Skin epidermis (tissue), 12 donors: ENCODE data around the gene ST3GAL4.

Experiments
- H3K27ac ChIP-seq, 21 experiments: fragments of 200-600 bp; sonication (generic) in 11 of 21; one replicate each; pipeline ENCODE4 v1.5.0; 2020; ENCODE audit warnings: mild to moderate bottlenecking in 3 of 21, inconsistent platforms in 2 of 21, moderate library complexity in 2 of 21
- H3K4me3 ChIP-seq, 7 experiments: fragments of 200-600 bp; sonication (generic) in 2 of 7; one replicate each; pipeline ENCODE4 v1.5.0; 2020; ENCODE audit warnings: inconsistent platforms in 2 of 7, mild to moderate bottlenecking in 2 of 7, moderate library complexity in 1 of 7

Gene ST3GAL4

GRCh38 chr11:126451211-126451802, 95.8 kb downstream of the ST3GAL4 start:
- Histone ChIP-seq H3K4me3 (no peak overlapping the region), H3K27ac (no peak overlapping the region)

DNA sequence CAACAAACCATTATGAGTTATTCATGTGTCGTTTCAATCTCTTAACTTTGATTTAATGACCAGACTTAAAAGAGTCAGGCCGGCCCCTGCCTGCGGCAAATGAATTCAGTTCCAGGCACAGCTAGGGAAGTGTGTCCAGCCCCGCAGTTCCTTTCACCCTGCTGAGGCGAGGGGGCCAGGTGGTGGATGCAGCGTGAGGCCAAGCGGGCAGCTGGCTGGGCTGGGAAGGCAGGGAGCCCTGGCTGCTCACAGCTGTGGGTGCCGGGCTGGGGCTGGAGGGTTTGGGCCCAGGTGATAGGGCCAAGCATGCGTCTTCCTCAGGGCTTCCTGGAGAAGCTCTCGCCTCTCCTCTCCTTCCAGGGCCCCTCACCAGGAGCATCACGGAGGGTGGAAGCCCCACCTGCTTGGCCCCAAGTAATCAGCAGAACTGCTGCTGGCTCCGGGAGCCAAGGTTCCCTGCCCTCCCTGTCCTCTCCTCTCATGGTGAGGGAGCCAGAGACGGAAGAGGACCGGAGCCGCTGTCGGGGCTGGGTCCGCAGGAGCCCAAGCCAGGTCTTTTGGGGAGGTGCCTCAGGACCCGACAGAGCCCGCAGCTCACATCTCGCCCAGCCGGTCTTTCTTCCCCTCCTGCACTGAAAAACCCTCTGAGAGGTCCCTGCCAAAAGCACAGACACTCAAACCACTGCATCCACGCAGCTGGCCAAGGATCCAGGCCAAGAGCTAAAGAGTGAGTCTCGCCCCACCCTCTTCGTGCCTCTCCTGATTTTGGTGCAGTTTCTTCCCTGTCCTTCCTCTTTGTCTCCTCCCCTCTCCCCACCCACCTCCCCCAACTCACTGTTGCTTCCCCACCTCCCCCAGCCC, 97.0 kb downstream of the ST3GAL4 start:
- H3K4me3 ChIP-seq: no peak overlapping the region

DNA sequence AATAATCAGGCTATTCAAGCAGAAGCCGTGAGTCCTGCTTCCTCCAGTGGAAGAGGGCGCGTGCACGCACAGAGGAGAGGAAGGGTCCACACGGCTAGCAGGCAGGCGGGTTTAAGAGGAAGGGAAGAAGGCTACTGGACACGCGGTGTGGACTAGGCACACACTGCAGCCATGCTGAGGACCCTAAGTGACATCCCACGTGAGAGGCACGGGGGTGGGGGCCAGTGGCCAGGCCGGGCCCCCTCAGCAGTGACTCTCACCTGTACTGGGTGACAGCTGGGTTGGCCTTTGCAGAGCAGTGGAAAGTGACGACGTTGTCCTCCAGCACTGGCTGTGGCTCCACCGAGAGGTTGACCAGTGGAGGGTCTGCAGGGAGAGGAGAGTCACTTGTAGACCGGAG, 100.6 kb downstream of the ST3GAL4 start:
- H3K27ac ChIP-seq: no peak overlapping the region

More for the DNA sequence above, 97.0 kb downstream of the ST3GAL4 start:
- no peak overlapping the region for H3K27ac ChIP-seq

GRCh38 chr11:126456783-126457542, 101.5 kb downstream of the ST3GAL4 start:
- H3K4me3 ChIP-seq: no peak overlapping the region
- no peak overlapping the region for H3K27ac ChIP-seq

More for the DNA sequence above, 100.6 kb downstream of the ST3GAL4 start:
- no peak overlapping the region for H3K4me3 ChIP-seq

GRCh38 chr11:126457817-126458216, 102.3 kb downstream of the ST3GAL4 start:
- H3K4me3 ChIP-seq: no peak overlapping the region
- H3K27ac ChIP-seq: no peak overlapping the region

DNA sequence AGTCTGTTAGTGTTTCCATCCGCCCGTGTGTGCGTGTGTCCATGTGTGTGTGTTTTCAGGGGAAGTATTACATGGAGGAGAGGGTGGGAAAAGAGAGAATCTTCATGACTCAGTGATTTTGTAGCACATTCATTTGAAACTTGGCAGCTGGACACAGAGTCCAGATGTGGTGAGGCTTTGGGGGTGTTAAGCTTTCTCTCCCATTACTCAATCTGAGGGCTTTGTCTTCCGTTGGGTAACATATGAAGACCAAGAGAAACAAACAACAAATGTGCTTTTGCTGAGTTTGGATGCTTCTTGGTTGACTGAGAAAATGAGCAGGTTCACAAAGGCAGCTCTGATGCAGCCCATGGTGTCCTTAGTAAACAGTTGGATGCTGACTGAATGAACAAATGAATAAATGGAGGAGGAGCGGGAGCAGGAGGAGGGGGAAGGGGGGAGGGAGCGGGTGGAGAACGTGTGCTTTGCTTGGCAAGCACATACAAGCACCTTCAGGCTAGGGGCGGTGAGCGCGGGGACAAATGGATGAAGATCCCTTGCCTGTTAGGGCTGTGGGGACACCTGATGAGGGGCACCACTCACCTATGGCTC, 104.3 kb downstream of the ST3GAL4 start:
- Histone ChIP-seq H3K4me3 (no peak overlapping the region), H3K27ac (no peak overlapping the region)

DNA sequence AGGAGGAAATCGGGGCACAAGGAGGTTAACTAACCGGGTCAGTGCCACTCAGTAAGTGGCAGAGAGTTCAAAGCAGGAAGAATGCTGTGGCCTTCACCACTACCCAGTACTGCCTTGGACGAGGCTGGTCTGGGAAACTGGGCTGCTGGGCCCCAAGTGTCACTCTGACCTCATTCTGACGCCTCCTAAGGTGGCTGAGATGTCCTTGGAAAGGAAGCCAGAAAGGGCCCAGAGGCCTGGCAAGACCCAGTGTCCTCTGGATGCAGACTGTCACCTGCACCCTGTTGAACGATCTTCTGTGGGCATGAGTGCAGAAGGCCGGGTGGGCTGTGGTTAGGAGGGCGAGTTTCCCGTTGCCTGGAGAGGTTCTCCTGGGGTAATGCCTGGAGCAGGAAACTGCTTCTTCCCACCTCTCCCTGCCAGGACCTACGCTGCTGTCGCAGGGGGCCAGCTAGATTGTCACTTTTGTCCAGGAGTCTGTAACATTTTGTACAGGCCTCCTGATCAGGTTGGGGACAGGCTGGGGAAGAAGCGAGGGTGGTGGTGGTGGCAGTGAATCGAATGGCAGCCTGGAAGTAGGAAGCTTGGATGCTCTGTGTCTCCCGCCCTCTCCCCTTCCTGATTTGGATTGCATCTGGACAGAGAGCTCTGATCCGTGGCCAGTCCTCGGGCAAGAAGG, 105.1 kb downstream of the ST3GAL4 start:
- H3K27ac ChIP-seq: no peak overlapping the region
- H3K4me3 ChIP-seq: no peak overlapping the region

GRCh38 chr11:126461096-126461440, 105.6 kb downstream of the ST3GAL4 start:
- no peak overlapping the region for H3K27ac ChIP-seq

GRCh38 chr11:126461996-126462395, 106.5 kb downstream of the ST3GAL4 start:
- no peak overlapping the region for H3K27ac ChIP-seq
- no peak overlapping the region for H3K4me3 ChIP-seq

More at GRCh38 chr11:126461096-126461440, 105.6 kb downstream of the ST3GAL4 start:
- no peak overlapping the region for H3K4me3 ChIP-seq

- Histone ChIP-seq H3K4me3 (no peak overlapping the region), H3K27ac (no peak overlapping the region)
Measured at GRCh38 chr11:126462422-126462821, 106.9 kb downstream of the ST3GAL4 start.
